ENCODE measurements around the gene AATK.

The AATK gene

DNA sequence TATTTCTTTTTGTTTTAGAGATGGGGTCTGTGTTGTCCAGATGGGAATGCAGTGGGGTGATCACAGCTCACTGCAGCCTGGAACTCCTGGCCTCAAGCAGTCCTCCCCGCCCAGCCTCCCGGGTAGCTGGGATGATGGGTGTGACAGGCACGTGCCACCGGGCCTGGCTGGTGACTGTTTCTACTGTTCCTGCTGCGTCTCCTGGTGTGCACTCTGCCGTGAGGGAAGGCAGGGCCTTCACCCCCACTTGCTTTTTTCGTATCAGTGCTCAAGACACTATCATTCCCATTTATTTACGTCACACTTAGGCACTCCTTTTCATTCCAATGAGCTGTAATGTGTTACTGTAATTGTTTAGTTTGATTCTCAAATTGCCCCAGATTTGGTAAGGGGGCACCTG, 26.0 kb downstream of the AATK start:
- DNase-seq: no peak

DNA sequence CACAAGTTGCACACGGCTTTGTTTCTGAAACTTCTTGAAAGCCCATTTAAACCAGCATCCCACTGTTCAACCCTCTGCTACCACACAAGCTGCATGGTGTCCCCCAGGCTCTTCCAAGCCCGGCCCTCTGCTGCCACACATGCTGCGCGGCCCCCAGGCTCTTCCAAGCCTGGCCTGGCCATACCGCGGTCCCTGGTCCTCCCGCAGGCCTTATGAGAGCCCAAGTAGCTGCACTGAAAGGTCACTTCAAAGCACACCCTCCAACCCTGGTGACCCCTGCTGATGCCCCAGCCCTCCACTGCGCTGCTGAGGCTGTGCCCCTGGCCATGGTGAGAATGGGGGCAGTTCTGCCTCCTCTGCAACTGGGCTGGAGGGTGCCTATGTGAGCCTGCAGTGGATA, 26.6 kb downstream of the AATK start:
- no peak for DNase-seq

- no peak for DNase-seq
Measured at GRCh38 chr17:81138500-81138899, 27.5 kb downstream of the AATK start.

- no peak for DNase-seq
Measured at GRCh38 chr17:81138083-81138482, 27.9 kb downstream of the AATK start.

- DNase-seq: no peak
Measured at GRCh38 chr17:81137248-81137647, 28.8 kb downstream of the AATK start.

- DNase-seq: no peak
Measured at GRCh38 chr17:81136366-81136765, 29.7 kb downstream of the AATK start.

- no peak for DNase-seq
Measured at GRCh38 chr17:81135505-81136278, 30.3 kb downstream of the AATK start.

GRCh38 chr17:81134064-81134781, 31.8 kb downstream of the AATK start:
- no peak for DNase-seq

- no peak for DNase-seq
Measured at GRCh38 chr17:81132770-81133723, 33.0 kb downstream of the AATK start.

DNA sequence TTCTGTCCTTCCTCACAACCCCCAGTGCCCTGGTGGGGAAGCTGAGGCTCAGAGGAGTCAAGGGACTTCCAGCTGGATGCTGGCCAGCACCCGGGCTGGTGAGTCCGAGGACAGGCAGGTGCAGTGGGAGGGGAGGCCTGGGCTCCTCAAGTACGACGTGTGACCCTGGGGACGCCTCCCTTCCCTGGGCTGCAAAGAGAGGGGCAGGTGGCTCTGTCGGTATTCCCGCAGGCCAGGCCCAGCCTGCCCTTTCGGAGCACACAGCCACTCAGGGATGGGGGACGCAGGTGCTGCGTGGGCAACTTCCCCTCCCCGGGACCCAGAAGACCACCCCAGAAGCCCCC, 33.9 kb downstream of the AATK start:
- DNase-seq: no peak

- no peak for DNase-seq
Measured at GRCh38 chr17:81131486-81132196, 34.4 kb downstream of the AATK start.

GRCh38 chr17:81130385-81131361, 35.3 kb downstream of the AATK start:
- DNase-seq: no peak

- DNase-seq: no peak
Measured at GRCh38 chr17:81129711-81130367, 36.2 kb downstream of the AATK start.

GRCh38 chr17:81129289-81129688, 36.7 kb downstream of the AATK start:
- no peak for DNase-seq

GRCh38 chr17:81128774-81129173, 37.2 kb downstream of the AATK start:
- DNase-seq: no peak

- DNase-seq: no peak
Measured at GRCh38 chr17:81128338-81128737, 37.7 kb downstream of the AATK start.

DNA sequence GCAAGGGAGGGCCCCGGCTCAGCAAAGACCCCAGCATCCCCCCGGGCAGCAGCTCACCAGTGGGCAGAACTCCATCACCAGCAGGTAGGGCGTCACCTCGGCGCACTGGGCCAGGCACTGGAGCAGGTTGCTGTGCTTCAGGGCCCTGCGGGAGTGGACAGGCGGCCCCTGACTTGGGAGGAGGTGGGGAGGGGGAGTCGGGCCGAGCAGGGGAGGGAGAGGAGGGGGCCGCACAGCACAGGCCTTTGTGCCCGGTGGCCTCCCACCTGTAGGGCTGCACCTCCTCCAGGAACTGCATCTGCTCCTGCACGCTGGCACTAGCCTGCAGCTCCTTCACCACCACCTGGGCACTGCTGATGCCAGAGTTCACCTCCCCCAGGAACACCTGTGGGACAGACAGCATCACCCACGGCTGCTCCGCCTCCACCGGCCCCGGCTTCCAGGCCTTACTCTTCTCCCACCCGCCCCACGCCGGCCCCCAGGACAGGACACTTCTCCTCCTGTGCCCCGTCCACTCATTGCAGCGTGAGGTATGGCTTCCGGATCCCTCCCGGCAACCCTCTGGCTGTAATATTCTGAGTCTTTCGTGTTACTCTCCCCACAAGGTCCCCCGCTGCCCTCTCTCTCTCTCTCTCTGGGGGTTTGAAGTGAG, 38.4 kb downstream of the AATK start:
- DNase-seq: no peak

- DNase-seq: no peak
Measured at GRCh38 chr17:81127133-81127455, 38.9 kb downstream of the AATK start.

DNA sequence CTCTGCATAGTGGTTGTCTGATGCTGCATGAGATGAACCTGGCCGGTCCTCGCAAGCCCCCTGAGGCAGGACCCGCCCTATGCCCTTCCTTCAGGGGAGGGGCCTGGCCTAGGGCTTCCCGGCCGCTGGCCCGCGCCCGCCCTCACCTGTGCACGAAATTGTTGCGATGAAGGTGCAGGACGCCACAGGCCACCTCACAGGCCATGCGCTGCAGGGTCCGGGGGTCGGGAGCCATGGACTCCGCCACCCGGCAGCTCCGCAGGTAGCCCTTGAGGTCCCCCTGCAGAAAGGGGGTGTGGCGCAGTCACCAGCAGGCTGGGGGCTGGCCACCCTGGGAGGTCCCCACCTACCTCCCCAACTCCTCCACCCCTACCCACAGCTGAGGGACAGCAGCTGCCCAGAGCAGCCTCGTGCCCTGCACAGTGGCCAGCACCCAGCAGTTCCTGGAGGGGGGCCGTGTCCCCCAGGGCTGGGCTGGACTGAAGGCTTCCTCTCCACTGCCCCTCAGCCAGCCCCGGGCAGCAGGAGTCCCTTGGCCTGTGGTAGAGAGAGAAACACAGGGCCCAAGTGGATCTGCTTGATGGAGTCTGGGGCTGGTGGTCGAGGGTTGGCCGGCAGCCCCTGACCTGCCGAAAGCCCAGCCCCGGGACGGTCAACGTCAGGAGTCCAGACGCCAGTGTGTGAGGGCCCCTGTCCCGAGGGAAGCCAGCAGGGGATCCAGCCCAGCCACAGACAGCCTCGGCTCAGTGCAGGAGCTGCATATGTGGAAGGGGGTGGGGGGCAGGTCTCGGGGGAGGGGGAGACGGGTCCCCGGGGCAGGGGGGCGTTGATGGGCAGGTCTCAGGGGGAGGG, 39.5 kb downstream of the AATK start:
- DNase-seq: no peak
